Uterus (tissue), 4 donors: ENCODE results near the gene SGPL1. TPM values are rescaled to one million over a fixed set of nuclear protein-coding genes. Genes with fewer than 3 reads are reported as not detected.

Source experiments
- DNase-seq, 2 donors: peaks; one replicate each; pipeline ENCODE4 v3.0.0-alpha.2; 2019 to 2020
- H3K27ac ChIP-seq, 2 donors: fragments of 200-600 bp; sonication (generic); 1 replicate in 1 of 2; 2 replicates in 1 of 2; pipeline ENCODE4 v1.5.1; 2016 to 2018
- H3K27me3 ChIP-seq, 2 donors: fragments of 200-600 bp; sonication (generic); one replicate each; pipeline ENCODE4 v1.5.1; 2018 to 2019; ENCODE audit warnings: control low read depth in 1 of 2
- H3K36me3 ChIP-seq, 2 donors: fragments of 200-600 bp; sonication (generic); one replicate each; pipeline ENCODE4 v1.5.1; 2019; ENCODE audit warnings: control low read depth in 1 of 2
- H3K4me1 ChIP-seq, 2 donors: fragments of 200-600 bp; sonication (generic); one replicate each; pipeline ENCODE4 v1.5.1; 2018 to 2019; ENCODE audit warnings: control low read depth in 1 of 2
- H3K4me3 ChIP-seq, 2 donors: fragments of 200-600 bp; sonication (generic); 1 replicate in 1 of 2; 2 replicates in 1 of 2; pipeline ENCODE4 v1.5.1; 2018 to 2019; ENCODE audit warnings: mild to moderate bottlenecking in 1 of 2
- H3K9me3 ChIP-seq, 2 donors: fragments of 200-600 bp; sonication (generic); one replicate each; pipeline ENCODE4 v1.5.1; 2019; ENCODE audit warnings: control low read depth in 1 of 2
- CTCF ChIP-seq, 4 experiments: fragments of 200-600 bp in 2 of 4; fragments of 450-650 bp in 2 of 4; sonication (generic) in 2 of 4; IDR thresholded peaks; one replicate each; pipeline ENCODE4 v1.5.1; 2016 to 2019; ENCODE audit warnings: antibody characterized with exemption in 4 of 4, mild to moderate bottlenecking in 2 of 4, moderate library complexity in 1 of 4
- POLR2A ChIP-seq, 2 donors: fragments of 450-650 bp; IDR thresholded peaks; one replicate each; pipeline ENCODE4 v1.6.1; 2016; ENCODE audit warnings: antibody characterized with exemption in 2 of 2, mild to moderate bottlenecking in 1 of 2, moderate library complexity in 1 of 2
- intact Hi-C: fragments of 100-400 bp; cut with DNase I; formaldehyde crosslinking; loops from one replicate; pipeline ENCODE4 v1.15.1; 2023; ENCODE audit warnings: low total_unique reads
- total RNA-seq, 4 donors: library from RNA; depleted of rRNA in 3 of 4; stranded (reverse); fragments of >200 nt in 3 of 4; gene quantifications; one replicate each; pipeline versions ENCODE4 v1.1.0 to v1.2.4, GENCODE V29; 2014 to 2023
- donor health status: DM: yes; HTN: yes; CAD: no.

The SGPL1 gene
- total RNA-seq, 4 donors from 2014 or later, result 13.3 to 59.7 (median 27.3) TPM

GRCh38 chr10:70781461-70782051, 34.2 kb upstream of the SGPL1 start:
- no peak overlapping the region for H3K4me3 ChIP-seq
- intact Hi-C loops, result no loop called here
- no peaks in the 10 kb centered on the region for H3K4me1 ChIP-seq
- H3K9me3 ChIP-seq, result no peaks in the 10 kb centered on the region
- no peaks in the 10 kb centered on the region for H3K27me3 ChIP-seq
- DNase-seq, result no peak
- TF ChIP-seq CTCF (IDR thresholded peaks at IDR 0.05), result no peak
- TF ChIP-seq POLR2A (IDR thresholded peaks at IDR 0.05), result no peak
- H3K36me3 ChIP-seq, result no peaks in the 10 kb centered on the region
- H3K27ac ChIP-seq, result no peak overlapping the region

GRCh38 chr10:70782086-70782745, 33.5 kb upstream of the SGPL1 start:
- TF ChIP-seq POLR2A (IDR thresholded peaks at IDR 0.05) (no peak), CTCF (IDR thresholded peaks at IDR 0.05) (no peak)
- no peaks in the 10 kb centered on the region for H3K27me3 ChIP-seq
- no peaks in the 10 kb centered on the region for H3K9me3 ChIP-seq
- H3K4me1 ChIP-seq, result no peaks in the 10 kb centered on the region
- H3K36me3 ChIP-seq, result no peaks in the 10 kb centered on the region
- no peak overlapping the region for H3K27ac ChIP-seq
- intact Hi-C loops, result no loop called here
- DNase-seq, result no peak
- H3K4me3 ChIP-seq, result no peak overlapping the region

GRCh38 chr10:70782746-70783680, 32.7 kb upstream of the SGPL1 start:
- intact Hi-C loops, result no loop called here
- no peak for DNase-seq

DNA sequence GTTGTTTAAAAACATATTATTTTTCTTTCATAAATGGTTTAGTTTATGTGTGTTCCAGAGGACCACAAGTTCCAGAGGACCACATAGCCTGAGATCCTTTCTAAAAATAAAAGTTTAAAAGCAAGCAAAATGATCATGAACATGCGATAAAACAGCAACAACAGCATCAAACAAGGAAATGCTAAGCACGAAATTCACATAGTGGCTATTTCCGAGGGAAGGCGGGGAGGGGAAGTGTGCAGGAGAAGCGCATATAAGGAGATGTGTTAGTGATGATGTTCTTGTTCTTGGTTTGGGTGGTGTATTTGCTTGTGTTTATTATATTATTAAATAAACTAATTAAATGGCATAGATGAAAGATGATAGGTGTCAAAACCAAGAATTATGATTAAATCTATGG, 31.7 kb upstream of the SGPL1 start:
- Histone ChIP-seq H3K36me3 (no peaks in the 10 kb centered on the region), H3K4me3 (no peak overlapping the region), H3K4me1 (no peaks in the 10 kb centered on the region), H3K9me3 (no peaks in the 10 kb centered on the region), H3K27ac (no peak overlapping the region), H3K27me3 (no peaks in the 10 kb centered on the region)
- no peak for TF ChIP-seq CTCF (IDR thresholded peaks at IDR 0.05)
- TF ChIP-seq POLR2A (IDR thresholded peaks at IDR 0.05), result no peak
- no peak for DNase-seq
- intact Hi-C loops, result no loop called here

More at GRCh38 chr10:70782746-70783680, 32.7 kb upstream of the SGPL1 start:
- no peak overlapping the region for H3K27ac ChIP-seq
- TF ChIP-seq POLR2A (IDR thresholded peaks at IDR 0.05) (no peak), CTCF (IDR thresholded peaks at IDR 0.05) (no peak)
- no peak overlapping the region for H3K4me3 ChIP-seq
- no peaks in the 10 kb centered on the region for H3K36me3 ChIP-seq
- H3K27me3 ChIP-seq, result no peaks in the 10 kb centered on the region
- H3K9me3 ChIP-seq, result no peaks in the 10 kb centered on the region
- no peaks in the 10 kb centered on the region for H3K4me1 ChIP-seq

GRCh38 chr10:70784471-70784870, 31.3 kb upstream of the SGPL1 start:
- H3K27ac ChIP-seq, result no peak overlapping the region
- intact Hi-C loops, result no loop called here
- no peaks in the 10 kb centered on the region for H3K4me1 ChIP-seq
- TF ChIP-seq POLR2A (IDR thresholded peaks at IDR 0.05), result no peak
- TF ChIP-seq CTCF (IDR thresholded peaks at IDR 0.05), result no peak
- no peak for DNase-seq
- no peaks in the 10 kb centered on the region for H3K9me3 ChIP-seq
- H3K27me3 ChIP-seq, result no peaks in the 10 kb centered on the region
- H3K36me3 ChIP-seq, result no peaks in the 10 kb centered on the region
- H3K4me3 ChIP-seq, result no peak overlapping the region
